Psoas muscle (tissue), 8 donors: ENCODE measurements around the gene TRIM4. TPM values are rescaled to one million over a fixed set of nuclear protein-coding genes. Genes with fewer than 3 reads are reported as not detected.

Experiments
- ATAC-seq, 4 donors: fragments of 200-7000 bp; cut with Tn5 transposase; one replicate each; pipeline ENCODE4 v1.9.1; 2020; ENCODE audit warnings: moderate library complexity in 3 of 4, mild to moderate bottlenecking in 2 of 4
- DNase-seq, 2 donors: peaks; one replicate each; pipeline ENCODE4 v3.0.0-alpha.2; 2020
- H3K27ac ChIP-seq: fragments of 200-600 bp; one replicate; pipeline ENCODE4 v1.8.0; 2022
- H3K27me3 ChIP-seq, 3 donors: fragments of 200-600 bp in 1 of 3; one replicate each; pipeline versions ENCODE4 v1.6.1 to v1.8.0; 2013 to 2022; ENCODE audit warnings: low read length in 2 of 3, mild to moderate bottlenecking in 2 of 3, moderate library complexity in 1 of 3; ENCODE audit not compliant: insufficient read depth in 3 of 3
- H3K36me3 ChIP-seq, 2 donors: fragments of 200-600 bp in 1 of 2; one replicate each; pipeline versions ENCODE4 v1.6.1 to v1.8.0; 2013 to 2022; ENCODE audit warnings: low read depth in 1 of 2, mild to moderate bottlenecking in 1 of 2, moderate library complexity in 1 of 2; ENCODE audit not compliant: insufficient read depth in 1 of 2
- H3K4me1 ChIP-seq: fragments of 200-600 bp; one replicate; pipeline ENCODE4 v1.8.0; 2022
- H3K4me3 ChIP-seq: fragments of 200-600 bp; one replicate; pipeline ENCODE4 v1.8.0; 2022; ENCODE audit warnings: mild to moderate bottlenecking
- H3K9me3 ChIP-seq: fragments of 200-600 bp; one replicate; pipeline ENCODE4 v1.8.0; 2022
- WGBS, 3 donors: extraction: QIAGEN DNeasy Blood & Tissue Kit; methylation state at CpG; one replicate each; pipeline versions ENCODE4 v1.1.6 to v1.1.7; 2013; 5-methylcytosine and 5-hydroxymethylcytosine counted together
- intact Hi-C, 2 donors: fragments of 100-400 bp; cut with DNase I; formaldehyde crosslinking; loops; one replicate each; pipeline versions ENCODE4 v1.11.0 to v1.14.2; 2022
- polyA plus RNA-seq, 3 donors: library from polyadenylated mRNA; stranded (reverse); fragments of 200-250 nt; gene quantifications; one replicate each; pipeline ENCODE4 v1.2.3, GENCODE V29; 2013
- total RNA-seq, 4 donors: library from RNA; stranded (reverse); fragmentation: NEBNext Ultra II Directional in 2 of 4; extraction: Animal tissue kit (Norgen Biotek cat#: 25700) in 2 of 4; gene quantifications; one replicate each; pipeline versions ENCODE4 v1.2.1 to v1.2.4, GENCODE V29; 2021 to 2023
- TF ChIP-seq, protein P1 (sequence below): fragments of 200-600 bp; IDR thresholded peaks from one replicate; pipeline ENCODE4 v1.8.0; 2022; ENCODE audit warnings: antibody characterized with exemption
- donor health status: healthy with polysubstance abuse.
- donor health status: DM: no; HTN: no; CAD: no; lungs with moderate emphysema.
- donor health status: Bipolar disorder and iron deficiency.
- donor health status: healthy.
- donor health status: DM: yes; HTN: yes; CAD: no.
- donor health status: DM: no; HTN: no; CAD: no.
- donor health status: DM: no; HTN: no; CAD: no.
- donor health status: DM: yes; HTN: yes; CAD: no.

Gene TRIM4
- total and polyA plus RNA-seq, 7 donors = 2.6 to 8.9 (median 4.5) TPM

DNA sequence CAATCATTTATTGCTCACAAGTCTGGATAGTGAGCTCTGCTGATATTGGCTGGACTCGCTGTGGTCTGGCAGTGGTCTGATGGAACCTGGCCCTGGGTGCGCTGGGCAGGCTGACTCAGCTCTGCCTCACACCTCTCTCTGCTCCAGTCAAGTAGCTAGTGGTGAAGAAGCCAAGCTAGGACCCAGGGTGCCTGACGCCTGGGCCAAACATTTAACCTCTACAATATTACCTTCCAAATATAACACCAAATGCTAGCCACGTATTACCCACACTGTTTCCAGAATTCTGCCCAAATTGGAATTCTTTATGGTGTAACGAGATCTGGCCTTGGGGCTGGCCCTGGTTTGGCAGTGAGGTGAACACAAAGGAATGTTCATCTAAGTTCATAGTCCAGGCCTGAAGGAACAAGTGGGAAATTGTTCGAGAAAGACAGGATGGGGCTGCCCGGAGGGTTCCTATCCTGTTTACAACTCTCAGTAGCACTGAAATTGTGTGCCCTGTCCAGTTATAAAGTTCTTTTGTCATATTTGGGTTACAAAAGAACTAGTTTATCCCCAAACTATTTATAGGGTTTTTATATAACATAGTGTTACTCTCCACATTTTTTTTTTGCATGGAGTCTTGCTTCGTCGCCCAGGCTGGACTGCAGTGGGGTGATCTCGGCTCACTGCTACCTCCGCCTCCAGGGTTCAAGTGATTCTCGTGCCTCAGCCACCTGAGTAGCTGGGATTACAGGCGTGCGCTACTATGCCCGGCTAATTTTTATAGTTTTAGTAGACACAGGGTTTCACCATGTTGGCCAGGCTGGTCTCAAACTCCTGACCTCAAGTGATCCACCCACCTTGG is 58.8 kb downstream of the TRIM4 start:
- peak overlapping the region; percentile 51 for H3K27ac ChIP-seq
- peak; percentile 96 to 98 (median 97) for ATAC-seq
- peak; percentile 52 to 60 for DNase-seq

DNA sequence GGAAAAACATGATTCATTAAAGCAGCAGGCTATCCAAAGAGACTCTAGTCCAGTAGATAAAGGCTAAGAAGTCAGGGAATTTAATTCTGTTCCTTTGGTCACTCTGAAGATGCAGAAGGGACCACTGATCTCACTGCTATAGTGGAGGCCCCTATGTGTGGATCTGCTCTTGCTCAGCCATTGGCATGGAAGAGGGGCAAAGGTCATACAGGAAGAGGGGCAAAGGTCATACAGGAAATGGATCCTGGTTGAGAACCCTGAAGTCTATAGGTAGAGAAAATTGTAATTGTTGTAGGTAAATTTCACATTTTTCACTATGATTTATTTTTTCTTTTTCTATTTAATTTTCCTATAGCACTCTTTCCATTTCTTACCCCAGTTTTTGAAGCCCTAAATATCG is 64.1 kb downstream of the TRIM4 start:
- ATAC-seq (no peak), DNase-seq (no peak)
- Histone ChIP-seq H3K27me3 (no peaks in the 10 kb centered on the region), H3K27ac (no peak overlapping the region), H3K4me1 (peaks cover 4% of the 10 kb centered on the region), H3K36me3 (no peaks in the 10 kb centered on the region), H3K9me3 (no peaks in the 10 kb centered on the region), H3K4me3 (no peak overlapping the region)
- intact Hi-C loops = no loop called here
- TF ChIP-seq, protein P1, sequence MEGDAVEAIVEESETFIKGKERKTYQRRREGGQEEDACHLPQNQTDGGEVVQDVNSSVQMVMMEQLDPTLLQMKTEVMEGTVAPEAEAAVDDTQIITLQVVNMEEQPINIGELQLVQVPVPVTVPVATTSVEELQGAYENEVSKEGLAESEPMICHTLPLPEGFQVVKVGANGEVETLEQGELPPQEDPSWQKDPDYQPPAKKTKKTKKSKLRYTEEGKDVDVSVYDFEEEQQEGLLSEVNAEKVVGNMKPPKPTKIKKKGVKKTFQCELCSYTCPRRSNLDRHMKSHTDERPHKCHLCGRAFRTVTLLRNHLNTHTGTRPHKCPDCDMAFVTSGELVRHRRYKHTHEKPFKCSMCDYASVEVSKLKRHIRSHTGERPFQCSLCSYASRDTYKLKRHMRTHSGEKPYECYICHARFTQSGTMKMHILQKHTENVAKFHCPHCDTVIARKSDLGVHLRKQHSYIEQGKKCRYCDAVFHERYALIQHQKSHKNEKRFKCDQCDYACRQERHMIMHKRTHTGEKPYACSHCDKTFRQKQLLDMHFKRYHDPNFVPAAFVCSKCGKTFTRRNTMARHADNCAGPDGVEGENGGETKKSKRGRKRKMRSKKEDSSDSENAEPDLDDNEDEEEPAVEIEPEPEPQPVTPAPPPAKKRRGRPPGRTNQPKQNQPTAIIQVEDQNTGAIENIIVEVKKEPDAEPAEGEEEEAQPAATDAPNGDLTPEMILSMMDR = no peak
- WGBS, 3 donors = 82 to 94% (median 93%) methylated on average over 1 of the region's 1 CpG

More for the DNA sequence above, 58.8 kb downstream of the TRIM4 start:
- Histone ChIP-seq H3K4me1 (peaks cover 11% of the 10 kb centered on the region), H3K36me3 (no peaks in the 10 kb centered on the region), H3K9me3 (peaks cover 7% of the 10 kb centered on the region), H3K27me3 (no peaks in the 10 kb centered on the region), H3K4me3 (no peak overlapping the region)
- TF ChIP-seq, protein P1 = no peak
- 46 to 61% (median 47%) methylated on average over 15 of the region's 15 CpGs for WGBS, 3 donors
- intact Hi-C loops = no loop called here

DNA sequence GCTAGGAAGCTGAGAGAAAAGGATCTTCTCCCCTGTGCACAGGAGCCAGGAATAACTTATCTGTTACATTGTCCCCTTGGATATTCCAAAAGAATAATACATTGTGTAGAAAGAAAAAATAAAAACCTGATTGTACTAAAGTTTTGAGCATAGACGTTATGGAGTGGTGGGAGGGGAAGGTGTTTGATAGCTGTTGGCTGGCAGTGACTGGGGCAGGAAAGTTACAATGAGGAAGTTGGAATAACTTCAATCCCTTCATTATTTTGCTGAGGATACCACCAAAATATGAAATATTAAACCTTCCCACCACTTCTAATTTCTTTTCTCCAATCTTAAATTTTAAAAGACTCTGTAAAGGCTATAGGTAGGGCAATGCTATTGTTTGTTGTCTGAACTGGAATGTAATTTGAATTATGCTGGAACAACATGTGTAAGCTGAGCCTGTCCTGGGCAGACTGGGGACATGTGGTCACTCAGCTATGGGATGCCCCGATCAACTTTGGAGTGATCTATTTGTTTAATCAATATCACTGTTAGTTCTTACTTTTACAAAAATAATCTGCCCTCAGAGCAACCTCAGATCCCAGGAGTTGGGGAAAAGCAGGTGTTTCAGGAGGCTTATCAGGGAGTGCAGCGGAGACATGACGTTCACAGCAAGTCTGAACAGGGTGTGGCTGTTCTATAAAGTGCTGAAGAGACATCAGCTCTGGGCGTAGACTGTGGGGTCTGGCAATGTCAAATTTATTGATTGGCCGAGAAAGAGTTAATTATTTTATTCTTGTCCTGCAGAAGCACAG is 70.7 kb downstream of the TRIM4 start:
- no peak for ATAC-seq
- Histone ChIP-seq H3K4me3 (no peak overlapping the region), H3K36me3 (no peaks in the 10 kb centered on the region), H3K27ac (no peak overlapping the region), H3K27me3 (no peaks in the 10 kb centered on the region), H3K9me3 (no peaks in the 10 kb centered on the region), H3K4me1 (no peaks in the 10 kb centered on the region)
- intact Hi-C loops = no loop called here
- TF ChIP-seq, protein P1 = no peak
- DNase-seq = no peak
- 74 to 80% (median 80%) methylated on average over 6 of the region's 6 CpGs for WGBS, 3 donors

DNA sequence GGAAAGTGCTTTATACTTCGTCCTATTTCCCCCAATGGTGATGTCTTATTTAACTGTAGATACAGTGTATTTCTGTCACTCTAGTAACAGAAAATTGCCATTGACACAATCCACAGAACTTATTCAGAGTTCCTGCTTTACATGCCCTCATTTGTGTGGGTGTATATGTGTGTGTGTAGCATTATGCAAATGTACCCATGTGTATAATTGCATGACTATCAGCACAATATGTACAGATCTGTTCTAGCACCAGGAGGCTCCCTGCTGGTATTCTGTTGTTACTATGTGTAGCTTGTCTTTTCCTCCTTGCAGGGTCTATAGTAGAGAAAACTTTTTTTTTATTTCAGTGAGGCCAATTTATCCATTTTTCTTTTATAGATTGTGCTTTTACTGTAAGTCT is 75.0 kb downstream of the TRIM4 start:
- no peaks in the 10 kb centered on the region for H3K27me3 ChIP-seq
- ATAC-seq (no peak), DNase-seq (no peak)
- no peaks in the 10 kb centered on the region for H3K9me3 ChIP-seq
- H3K4me3 ChIP-seq = no peak overlapping the region
- WGBS, 3 donors = 68 to 77% (median 71%) methylated on average over 1 of the region's 1 CpG
- no peaks in the 10 kb centered on the region for H3K36me3 ChIP-seq
- H3K4me1 ChIP-seq = no peaks in the 10 kb centered on the region
- intact Hi-C loops = no loop called here
- TF ChIP-seq, protein P1 = no peak
- H3K27ac ChIP-seq = no peak overlapping the region
